ENCODE measurements around the gene PLXDC2. TPM values are rescaled to one million over a fixed set of nuclear protein-coding genes. Genes with fewer than 3 reads are reported as not detected.

The PLXDC2 gene
- total RNA-seq, 1 experiment from 2014 or later, result not detected

DNA sequence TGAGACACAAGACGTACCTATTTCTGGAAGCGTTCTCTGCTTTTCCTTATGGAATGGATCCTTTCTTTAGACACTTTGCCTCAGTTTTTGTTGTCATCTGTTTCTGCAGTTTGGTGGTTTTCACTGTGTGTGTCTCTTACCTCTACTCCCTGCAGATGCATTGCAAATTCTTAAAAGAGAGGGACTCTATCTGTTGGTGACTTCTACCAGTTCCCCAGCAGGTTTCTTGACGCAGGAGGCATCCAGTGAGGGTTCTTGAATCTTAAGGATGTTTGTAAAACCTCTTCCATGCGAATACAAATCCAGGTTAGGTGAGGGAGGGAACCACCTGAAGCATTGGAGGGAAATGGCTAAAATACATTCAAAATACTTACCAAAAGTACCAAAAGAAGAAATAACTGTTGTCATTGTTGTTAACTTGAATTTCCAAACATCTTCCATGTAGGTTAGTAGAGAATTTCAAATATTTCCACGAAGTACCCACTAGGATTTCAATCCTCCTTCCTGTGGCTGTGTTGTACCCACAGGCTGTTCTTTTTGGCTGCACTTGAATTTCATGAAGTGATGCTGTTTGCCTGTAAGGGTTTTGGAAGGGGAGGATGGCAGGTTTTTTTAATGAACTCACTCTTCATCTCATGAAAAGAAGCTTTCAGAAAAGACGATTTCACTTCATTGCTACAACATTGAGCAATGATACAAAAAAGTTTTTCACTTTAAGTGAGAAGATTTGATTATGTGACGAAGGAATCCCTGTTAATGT lies 32.2 kb downstream of the PLXDC2 start:
- TF ChIP-seq EZH2phosphoT487 (IDR thresholded peaks at IDR 0.05; ENCODE audit: borderline replicate concordance, low read length), result no peak
- H3K4me1 ChIP-seq (ENCODE audit: insufficient read depth, low read length), result no peaks in the 10 kb centered on the region
- CTCF ChIA-PET, result no interaction called here
- H3K4me3 ChIP-seq (ENCODE audit: low read length), result no peak overlapping the region
- H3K9me2 ChIP-seq (replicated peaks; ENCODE audit: low read length), result no peaks in the 10 kb centered on the region
- no peaks in the 10 kb centered on the region for H3K79me2 ChIP-seq (ENCODE audit: low read length)
- H3K27me3 ChIP-seq (ENCODE audit: low read length), result no peaks in the 10 kb centered on the region
- H2AFZ ChIP-seq (ENCODE audit: low read length), result no peak overlapping the region
- no peak for DNase-seq
- H3K27ac ChIP-seq (ENCODE audit: low read length), result no peak overlapping the region
- intact Hi-C loops (cut with micrococcal nuclease), result no loop called here
- H3K9ac ChIP-seq (ENCODE audit: low read length), result no peak overlapping the region
- no peaks in the 10 kb centered on the region for H3F3A ChIP-seq (ENCODE audit: low read length, unreplicated experiment)
- no TSS peak for BruUV-seq (replicated peaks)
- no peaks in the 10 kb centered on the region for H3K36me3 ChIP-seq (ENCODE audit: low read depth, low read length)
- no peak overlapping the region for H3K4me2 ChIP-seq (ENCODE audit: low read length)
- no peaks in the 10 kb centered on the region for H3K9me3 ChIP-seq (ENCODE audit: low read length)
- no peak for ATAC-seq
- POLR2A ChIA-PET (ENCODE audit: unreplicated experiment), result no interaction called here
- no peaks in the 10 kb centered on the region for H4K20me1 ChIP-seq (ENCODE audit: low read length)

DNA sequence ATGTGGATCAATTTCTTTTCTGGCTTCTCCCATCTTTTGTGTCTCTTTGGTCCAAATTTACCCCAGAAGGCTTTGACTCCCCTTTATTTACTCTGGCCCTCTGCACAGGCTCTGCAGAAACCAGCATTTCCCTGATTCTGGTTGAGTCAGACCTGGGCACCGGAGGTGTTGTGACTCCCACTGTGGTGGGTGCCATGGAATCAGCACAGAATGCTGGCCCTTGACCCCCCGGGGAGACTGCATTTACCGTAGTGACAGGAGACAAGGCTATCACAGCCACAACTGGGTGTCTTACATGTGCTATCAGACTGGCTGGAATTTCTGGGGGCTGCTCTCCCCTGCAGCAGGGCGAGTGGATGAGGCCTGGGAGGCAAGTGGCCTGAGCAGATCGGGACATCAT lies 37.6 kb downstream of the PLXDC2 start:
- no peaks in the 10 kb centered on the region for H3K79me2 ChIP-seq (ENCODE audit: low read length)
- no peak overlapping the region for H2AFZ ChIP-seq (ENCODE audit: low read length)
- H4K20me1 ChIP-seq (ENCODE audit: low read length), result no peaks in the 10 kb centered on the region
- no peaks in the 10 kb centered on the region for H3K9me3 ChIP-seq (ENCODE audit: low read length)
- H3K4me1 ChIP-seq (ENCODE audit: insufficient read depth, low read length), result no peaks in the 10 kb centered on the region
- H3K9ac ChIP-seq (ENCODE audit: low read length), result no peak overlapping the region
- H3K27me3 ChIP-seq (ENCODE audit: low read length), result no peaks in the 10 kb centered on the region
- ChIA-PET CTCF (no interaction called here), POLR2A (ENCODE audit: unreplicated experiment) (no interaction called here)
- H3K9me2 ChIP-seq (replicated peaks; ENCODE audit: low read length), result no peaks in the 10 kb centered on the region
- intact Hi-C loops (cut with micrococcal nuclease), result no loop called here
- DNase-seq (no peak), ATAC-seq (no peak)
- no peaks in the 10 kb centered on the region for H3K36me3 ChIP-seq (ENCODE audit: low read depth, low read length)
- no peak overlapping the region for H3K4me3 ChIP-seq (ENCODE audit: low read length)
- TF ChIP-seq EZH2 (IDR thresholded peaks at IDR 0.05; ENCODE audit: low read length, unreplicated experiment) (no peak), EZH2phosphoT487 (IDR thresholded peaks at IDR 0.05; ENCODE audit: borderline replicate concordance, low read length) (no peak)
- TF ChIP-seq, protein P1, sequence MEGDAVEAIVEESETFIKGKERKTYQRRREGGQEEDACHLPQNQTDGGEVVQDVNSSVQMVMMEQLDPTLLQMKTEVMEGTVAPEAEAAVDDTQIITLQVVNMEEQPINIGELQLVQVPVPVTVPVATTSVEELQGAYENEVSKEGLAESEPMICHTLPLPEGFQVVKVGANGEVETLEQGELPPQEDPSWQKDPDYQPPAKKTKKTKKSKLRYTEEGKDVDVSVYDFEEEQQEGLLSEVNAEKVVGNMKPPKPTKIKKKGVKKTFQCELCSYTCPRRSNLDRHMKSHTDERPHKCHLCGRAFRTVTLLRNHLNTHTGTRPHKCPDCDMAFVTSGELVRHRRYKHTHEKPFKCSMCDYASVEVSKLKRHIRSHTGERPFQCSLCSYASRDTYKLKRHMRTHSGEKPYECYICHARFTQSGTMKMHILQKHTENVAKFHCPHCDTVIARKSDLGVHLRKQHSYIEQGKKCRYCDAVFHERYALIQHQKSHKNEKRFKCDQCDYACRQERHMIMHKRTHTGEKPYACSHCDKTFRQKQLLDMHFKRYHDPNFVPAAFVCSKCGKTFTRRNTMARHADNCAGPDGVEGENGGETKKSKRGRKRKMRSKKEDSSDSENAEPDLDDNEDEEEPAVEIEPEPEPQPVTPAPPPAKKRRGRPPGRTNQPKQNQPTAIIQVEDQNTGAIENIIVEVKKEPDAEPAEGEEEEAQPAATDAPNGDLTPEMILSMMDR (conservative IDR thresholded peaks at IDR 0.05; ENCODE audit: low read depth, low read length), result no peak
- BruUV-seq (replicated peaks), result no TSS peak
- no peak overlapping the region for H3K27ac ChIP-seq (ENCODE audit: low read length)
- H3F3A ChIP-seq (ENCODE audit: low read length, unreplicated experiment), result no peaks in the 10 kb centered on the region
- no peak overlapping the region for H3K4me2 ChIP-seq (ENCODE audit: low read length)

DNA sequence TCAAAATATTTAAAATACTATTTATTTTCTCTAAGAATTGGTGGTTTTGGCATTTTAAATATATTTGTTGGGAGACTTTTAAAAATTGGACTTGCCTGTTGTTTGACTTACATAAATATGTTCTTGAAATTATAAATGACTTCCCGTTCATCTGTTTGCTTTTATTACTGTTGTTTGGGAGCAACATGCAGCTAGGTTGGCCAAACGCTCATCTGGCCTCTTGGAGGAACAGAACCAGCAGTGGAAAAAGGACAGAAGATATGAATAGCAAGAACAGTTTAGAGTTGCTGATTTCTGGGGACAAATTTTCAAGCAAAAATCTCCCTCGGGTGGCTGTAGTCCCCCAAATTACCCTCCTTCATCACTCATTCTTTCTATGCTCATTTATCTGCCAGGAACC lies 41.6 kb downstream of the PLXDC2 start:
- no peaks in the 10 kb centered on the region for H3K9me3 ChIP-seq (ENCODE audit: low read length)
- H3K4me2 ChIP-seq (ENCODE audit: low read length), result no peak overlapping the region
- no peak overlapping the region for H3K4me3 ChIP-seq (ENCODE audit: low read length)
- ATAC-seq (no peak), DNase-seq (no peak)
- ChIA-PET CTCF (no interaction called here), POLR2A (ENCODE audit: unreplicated experiment) (no interaction called here)
- H3K9me2 ChIP-seq (replicated peaks; ENCODE audit: low read length), result no peaks in the 10 kb centered on the region
- BruUV-seq (replicated peaks), result no TSS peak
- H3K27ac ChIP-seq (ENCODE audit: low read length), result no peak overlapping the region
- H3K79me2 ChIP-seq (ENCODE audit: low read length), result no peaks in the 10 kb centered on the region
- intact Hi-C loops (cut with micrococcal nuclease), result no loop called here
- TF ChIP-seq EZH2phosphoT487 (IDR thresholded peaks at IDR 0.05; ENCODE audit: borderline replicate concordance, low read length) (no peak), EZH2 (IDR thresholded peaks at IDR 0.05; ENCODE audit: low read length, unreplicated experiment) (no peak)
- TF ChIP-seq, protein P1 (conservative IDR thresholded peaks at IDR 0.05; ENCODE audit: low read depth, low read length), result no peak
- no peaks in the 10 kb centered on the region for H3F3A ChIP-seq (ENCODE audit: low read length, unreplicated experiment)
- H3K27me3 ChIP-seq (ENCODE audit: low read length), result peaks cover 6% of the 10 kb centered on the region
- H4K20me1 ChIP-seq (ENCODE audit: low read length), result no peaks in the 10 kb centered on the region
- H3K4me1 ChIP-seq (ENCODE audit: insufficient read depth, low read length), result no peaks in the 10 kb centered on the region
- no peaks in the 10 kb centered on the region for H3K36me3 ChIP-seq (ENCODE audit: low read depth, low read length)
- H2AFZ ChIP-seq (ENCODE audit: low read length), result no peak overlapping the region
- H3K9ac ChIP-seq (ENCODE audit: low read length), result no peak overlapping the region
